ENCODE results near the gene GLYATL1.

GLYATL1 gene

DNA sequence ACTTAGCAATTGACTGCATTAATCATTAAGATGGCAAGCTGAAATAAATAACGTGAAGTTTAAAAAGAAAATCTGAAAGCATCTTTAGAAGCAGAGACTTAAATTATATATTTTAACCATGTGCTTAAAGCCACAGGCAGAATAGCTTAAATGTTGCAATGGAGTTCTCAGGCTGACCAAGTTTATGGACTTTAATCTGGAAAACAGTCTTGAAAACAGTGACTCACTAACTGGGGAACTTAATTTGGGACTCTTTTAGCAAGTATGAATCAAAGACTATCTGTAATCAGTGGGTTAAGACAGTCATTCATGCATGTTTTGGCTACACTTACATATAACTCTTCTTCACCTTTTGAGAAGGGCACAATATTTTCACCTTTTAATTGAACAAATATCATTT lies 12.6 kb upstream of the GLYATL1 start:
- DNase-seq (ENCODE audit: low read depth in 2 of 2), result no peak

GRCh38 chr11:58927393-58928106 lies 11.7 kb upstream of the GLYATL1 start:
- peak in 1 of 2 experiments; percentile 14 for DNase-seq (ENCODE audit: low read depth in 2 of 2)

- DNase-seq (ENCODE audit: low read depth in 2 of 2), result no peak
Measured at GRCh38 chr11:58928107-58928499, 11.2 kb upstream of the GLYATL1 start.

- DNase-seq (ENCODE audit: low read depth in 2 of 2), result no peak
Measured at GRCh38 chr11:58928691-58929090, 10.6 kb upstream of the GLYATL1 start.

- no peak for DNase-seq (ENCODE audit: low read depth in 2 of 2)
Measured at GRCh38 chr11:58930926-58931325, 8.4 kb upstream of the GLYATL1 start.

DNA sequence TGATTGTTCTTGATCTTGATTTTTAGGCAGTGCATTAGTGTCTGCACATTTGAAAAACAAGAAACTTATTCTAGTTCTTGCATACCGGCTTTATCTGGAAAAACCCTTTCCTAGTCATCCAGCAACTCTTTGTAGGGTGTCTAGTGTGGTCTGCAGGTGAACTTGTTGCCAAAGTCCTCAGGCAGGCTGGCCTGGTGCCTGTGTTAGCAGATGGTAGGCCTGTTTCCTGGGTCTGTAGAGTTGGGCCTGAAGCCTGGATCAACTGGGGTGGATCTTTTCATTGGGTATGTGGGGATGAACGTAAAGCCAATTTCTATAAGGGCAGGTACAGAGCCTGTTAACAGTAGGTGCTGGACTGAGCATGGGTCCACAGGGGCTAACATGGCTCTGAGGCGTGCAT lies 5.6 kb upstream of the GLYATL1 start:
- no peak for DNase-seq (ENCODE audit: low read depth in 2 of 2)

GRCh38 chr11:58934945-58935513 lies 4.3 kb upstream of the GLYATL1 start:
- no peak for DNase-seq (ENCODE audit: low read depth in 2 of 2)

DNA sequence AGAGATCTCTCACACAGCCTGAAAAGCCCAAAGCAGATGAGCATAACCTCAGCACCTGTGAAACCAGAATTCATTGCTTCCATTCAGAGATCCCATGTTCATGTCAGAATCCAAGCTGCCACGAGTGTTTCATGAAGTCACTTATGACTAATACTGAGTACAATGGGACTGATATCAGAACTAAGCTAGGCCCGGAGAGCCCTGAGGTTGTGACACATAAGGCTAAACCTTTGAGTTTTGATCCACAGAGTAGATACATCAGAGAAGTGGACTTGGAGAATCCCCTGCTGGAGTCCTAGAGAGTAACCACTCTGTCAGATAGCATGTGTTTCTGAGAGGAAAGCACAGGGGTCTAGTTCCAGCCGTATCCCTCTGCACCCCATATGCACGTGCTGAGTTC lies 890 bp upstream of the GLYATL1 start:
- DNase-seq (ENCODE audit: low read depth in 2 of 2), result no peak

DNA sequence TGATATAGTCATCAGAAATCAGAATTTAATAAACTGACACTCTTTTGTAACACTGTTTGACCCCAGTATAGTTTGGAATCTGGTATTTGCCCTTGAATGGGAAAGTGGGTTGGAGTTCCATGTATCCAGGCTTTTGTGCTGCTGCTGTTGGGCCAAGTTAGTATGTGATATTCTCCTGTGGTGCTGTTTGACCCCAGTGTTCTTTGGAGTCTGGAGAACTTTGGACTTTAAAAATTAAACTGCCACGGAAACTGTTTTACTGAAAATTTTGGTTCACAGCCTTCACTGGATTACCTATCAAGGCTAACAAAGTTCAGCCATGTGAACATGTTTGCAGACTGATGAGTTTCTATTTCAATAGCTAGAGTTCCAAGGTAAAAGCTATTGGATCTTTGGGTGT lies 740 bp downstream of the GLYATL1 start:
- DNase-seq (ENCODE audit: low read depth in 2 of 2), result no peak

DNA sequence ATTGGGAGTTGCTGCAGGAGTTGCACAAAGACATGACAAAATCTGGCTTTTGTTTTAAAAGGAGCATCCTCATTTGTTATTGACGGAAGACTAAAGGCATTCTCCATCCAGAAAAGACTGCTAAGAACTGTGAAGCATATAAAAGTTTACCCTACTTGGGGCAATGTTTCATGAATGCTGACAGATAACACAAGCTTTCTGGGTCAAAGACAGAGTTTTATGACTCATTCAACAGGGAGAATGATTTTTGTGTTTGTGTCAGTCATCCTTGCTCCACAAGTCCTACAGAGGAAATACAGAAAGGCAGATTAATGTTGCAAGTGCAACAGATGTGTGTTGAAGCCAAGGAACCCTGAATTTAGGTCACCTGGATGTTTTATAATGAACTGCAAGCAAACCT lies 2.5 kb downstream of the GLYATL1 start:
- no peak for DNase-seq (ENCODE audit: low read depth in 2 of 2)

- DNase-seq (ENCODE audit: low read depth in 2 of 2), result no peak
Measured at GRCh38 chr11:58945663-58946062, 6.4 kb downstream of the GLYATL1 start.

GRCh38 chr11:58949184-58949583 lies 9.9 kb downstream of the GLYATL1 start:
- DNase-seq (ENCODE audit: low read depth in 2 of 2), result no peak

GRCh38 chr11:58957922-58958321 lies 18.6 kb downstream of the GLYATL1 start:
- DNase-seq (ENCODE audit: low read depth in 2 of 2), result no peak

GRCh38 chr11:58958500-58958899 lies 19.2 kb downstream of the GLYATL1 start:
- DNase-seq (ENCODE audit: low read depth in 2 of 2), result peak in 1 of 2 experiments; percentile 34

GRCh38 chr11:58963551-58964104 lies 24.3 kb downstream of the GLYATL1 start:
- DNase-seq (ENCODE audit: low read depth in 2 of 2), result no peak

GRCh38 chr11:58965246-58965985 lies 26.1 kb downstream of the GLYATL1 start:
- DNase-seq (ENCODE audit: low read depth in 2 of 2), result no peak

GRCh38 chr11:58968251-58968711 lies 29.0 kb downstream of the GLYATL1 start:
- no peak for DNase-seq (ENCODE audit: low read depth in 2 of 2)

DNA sequence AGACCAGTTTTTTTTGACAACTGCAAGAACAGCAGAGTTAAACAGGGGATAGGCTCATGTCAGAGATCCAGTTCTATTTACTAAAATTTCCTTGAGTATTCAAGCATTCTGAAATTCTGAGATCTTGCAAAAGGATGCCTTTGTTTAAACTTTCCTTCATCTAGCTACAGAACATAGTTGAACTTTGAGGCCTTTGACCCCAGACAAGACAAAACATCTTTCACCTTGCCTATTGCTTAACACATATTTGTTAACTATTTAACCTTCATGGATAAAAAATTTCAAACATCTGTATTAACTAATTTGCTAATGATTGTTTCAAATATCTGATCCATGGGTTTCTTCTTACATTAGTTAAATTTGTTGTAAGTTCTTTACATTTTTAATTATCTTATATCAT lies 38.2 kb downstream of the GLYATL1 start:
- no peak for DNase-seq (ENCODE audit: low read depth in 2 of 2)

DNA sequence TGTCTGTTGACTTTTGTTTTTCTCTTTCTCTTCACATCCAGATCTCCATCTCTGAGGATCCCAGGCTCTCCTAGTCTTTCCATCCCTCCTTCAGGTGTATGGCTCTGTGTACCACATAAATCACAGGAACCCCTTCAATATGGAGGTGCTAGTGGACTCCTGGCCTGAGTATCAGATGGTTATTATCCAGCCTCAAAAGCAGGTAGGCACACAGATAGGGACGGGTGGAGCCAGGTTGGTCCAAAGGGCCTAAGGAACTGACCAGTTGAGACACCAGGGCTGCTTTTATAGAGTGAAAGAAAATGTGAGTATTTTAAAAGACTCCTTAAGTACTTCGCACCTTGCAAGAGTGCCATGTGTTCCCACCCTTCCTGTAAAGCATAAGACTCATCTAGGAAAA lies 39.9 kb downstream of the GLYATL1 start:
- DNase-seq (ENCODE audit: low read depth in 2 of 2), result no peak

DNA sequence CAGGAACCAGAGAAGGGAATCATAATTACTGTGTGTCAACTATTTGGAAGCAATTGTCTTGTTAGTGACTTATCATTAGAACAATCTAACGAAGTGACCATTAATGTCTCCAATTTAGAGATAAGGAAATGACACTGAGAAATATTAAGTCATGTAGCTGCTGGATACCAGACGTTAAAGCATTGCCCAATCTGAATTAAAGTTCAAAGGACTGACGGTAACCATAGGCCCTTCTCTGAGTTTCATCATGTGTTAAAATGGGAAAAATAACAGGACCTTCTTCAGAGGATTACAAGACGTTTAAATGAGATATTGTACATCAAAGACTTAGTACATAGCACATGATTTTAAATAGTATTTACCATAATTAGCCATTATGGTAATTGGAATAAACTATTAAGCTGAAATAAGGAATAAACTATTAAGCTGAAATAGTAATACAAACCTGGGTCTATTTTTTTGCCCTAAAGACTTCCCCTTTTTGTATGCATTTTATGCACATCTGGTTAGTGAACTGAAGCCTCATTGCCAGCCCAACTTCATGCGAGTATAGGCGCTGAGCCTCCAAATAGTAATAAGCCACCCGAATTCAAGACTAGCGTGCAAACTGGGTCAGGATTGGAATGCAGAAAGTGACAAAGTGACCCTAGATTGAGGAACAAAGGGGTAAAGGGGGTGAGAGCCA lies 41.0 kb downstream of the GLYATL1 start:
- no peak for DNase-seq (ENCODE audit: low read depth in 2 of 2)

- no peak for DNase-seq (ENCODE audit: low read depth in 2 of 2)
Measured at GRCh38 chr11:58992489-58992888, 53.2 kb downstream of the GLYATL1 start.

DNA sequence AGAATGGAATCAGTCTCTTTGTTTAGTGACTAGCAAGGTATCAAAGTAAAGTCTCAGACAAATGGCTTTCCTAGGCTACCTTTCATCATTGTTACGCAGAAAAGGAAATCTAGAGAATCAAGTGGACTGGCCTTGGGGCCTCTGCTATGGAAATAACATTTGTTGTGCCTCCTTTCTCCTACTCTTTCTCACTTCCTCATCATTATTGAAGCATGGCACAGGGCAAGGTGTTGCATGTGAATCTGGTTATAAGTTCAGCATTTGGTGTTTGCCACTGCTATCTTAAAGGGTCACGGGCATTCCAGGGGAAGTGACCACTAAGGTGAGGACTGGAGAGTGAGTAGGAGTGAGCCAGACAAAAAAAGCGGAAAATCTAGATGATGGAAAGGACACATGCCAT lies 54.9 kb downstream of the GLYATL1 start:
- no peak for DNase-seq (ENCODE audit: low read depth in 2 of 2)

Measured in stimulated activated CD4-positive, alpha-beta T cell treated with anti-CD3 and anti-CD28 coated beads, Interleukin-12 subunit alpha, Interleukin-12 subunit beta, amount 100 ng/mL, for 24 hours (primary cell).